ENCODE data around the gene FKBP6. TPM values are rescaled to one million over a fixed set of nuclear protein-coding genes. Genes with fewer than 3 reads are reported as not detected.
"Not testable (repeated sequence)": the region's sequence is repeated elsewhere in the genome, so short reads cannot be mapped to it uniquely, and the experiment has no call there.

The FKBP6 gene
- total RNA-seq (under 1 TPM in 1 of 2 donors, not detected in 1; 0.11 TPM), polyA plus RNA-seq (ENCODE audit: insufficient read length in 2 of 2) (under 1 TPM; 0.17 to 0.39 TPM)
- long read RNA-seq, donor 1, result 0 reads
- long read RNA-seq, donor 2, result 0 reads
- long read RNA-seq, donor 3, result 0 reads
- long read RNA-seq, donor 4, partial matches to known transcripts, result 9 of 9 reads
- long read RNA-seq, donor 4, other reads (novel, unspliced or antisense), result 0 of 9 reads

DNA sequence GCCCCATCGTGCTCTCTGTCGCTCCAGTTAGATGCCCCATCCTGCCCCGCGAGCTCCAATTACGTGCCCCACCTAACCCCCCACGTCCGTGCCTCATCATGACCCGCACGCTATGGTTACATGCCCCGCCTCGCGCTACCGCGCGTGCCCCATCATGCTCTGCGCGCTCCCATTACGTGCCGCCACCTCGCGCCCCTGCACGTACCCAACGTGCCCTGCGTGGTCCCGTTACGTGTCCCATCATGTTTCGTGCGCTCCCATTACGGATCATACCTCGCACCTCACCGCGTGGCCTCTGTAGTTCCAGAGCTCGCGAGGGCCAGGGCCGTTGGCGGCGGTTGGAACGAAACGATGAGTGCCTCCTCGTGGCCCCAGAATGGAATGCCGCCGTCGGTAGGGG is at the start of gene FKBP6, which contains the start of gene TRIM50:
FKBP6 (plus strand) TSS at position 240 of the 400 bp plus-strand sequence. CDS start 268 bp downstream, outside the sequence.
TRIM50 (minus strand) TSS at position 161 of the 400 bp plus-strand sequence. CDS start 3,295 bp downstream, outside the sequence.
- peaks cover 17% of the 10 kb centered on the region for H3K4me1 ChIP-seq (ENCODE audit: control insufficient read depth, insufficient read depth, low read length)
- H3K27me3 ChIP-seq (ENCODE audit: control insufficient read depth, insufficient read depth, low read length); H3K4me3 ChIP-seq (ENCODE audit: low read depth, low read length); H3K36me3 ChIP-seq (ENCODE audit: control insufficient read depth, insufficient read depth, low read length); DNase-seq (ENCODE audit: low read depth in 4 of 6, low spot score in 6 of 6); H3K9me3 ChIP-seq (ENCODE audit: control insufficient read depth, insufficient read depth, low read length); H3K27ac ChIP-seq (ENCODE audit: low read depth, low read length): not testable (repeated sequence)
- 90% methylated on average over 33 of the region's 43 CpGs for WGBS (ENCODE audit: insufficient coverage)

DNA sequence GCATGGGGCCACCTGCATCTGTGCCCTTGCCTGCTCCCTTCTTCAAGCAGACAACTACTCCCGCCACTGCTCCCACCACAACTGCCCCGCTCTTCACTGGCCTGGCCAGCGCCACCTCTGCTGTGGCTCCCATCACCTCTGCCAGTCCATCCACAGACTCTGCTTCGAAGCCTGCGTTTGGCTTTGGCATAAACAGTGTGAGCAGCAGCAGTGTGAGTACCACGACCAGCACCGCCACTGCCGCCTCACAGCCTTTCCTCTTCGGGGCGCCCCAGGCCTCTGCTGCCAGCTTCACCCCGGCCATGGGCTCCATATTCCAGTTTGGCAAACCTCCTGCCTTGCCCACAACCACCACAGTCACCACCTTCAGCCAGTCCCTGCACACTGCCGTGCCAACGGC is 30.7 kb upstream of the FKBP6 start:
- not testable (repeated sequence) for H3K4me3 ChIP-seq (ENCODE audit: low read depth, low read length); H3K27ac ChIP-seq (ENCODE audit: low read depth, low read length); DNase-seq (ENCODE audit: low read depth in 4 of 6, low spot score in 6 of 6); H3K9me3 ChIP-seq (ENCODE audit: control insufficient read depth, insufficient read depth, low read length); H3K27me3 ChIP-seq (ENCODE audit: control insufficient read depth, insufficient read depth, low read length); H3K36me3 ChIP-seq (ENCODE audit: control insufficient read depth, insufficient read depth, low read length); H3K4me1 ChIP-seq (ENCODE audit: control insufficient read depth, insufficient read depth, low read length)
- no CpG with 5 or more reads among the region's 13 CpGs for WGBS (ENCODE audit: insufficient coverage)

GRCh38 chr7:73297706-73298105 is 30.3 kb upstream of the FKBP6 start:
- DNase-seq (ENCODE audit: low read depth in 4 of 6, low spot score in 6 of 6); H3K36me3 ChIP-seq (ENCODE audit: control insufficient read depth, insufficient read depth, low read length); H3K27me3 ChIP-seq (ENCODE audit: control insufficient read depth, insufficient read depth, low read length); H3K4me1 ChIP-seq (ENCODE audit: control insufficient read depth, insufficient read depth, low read length); H3K9me3 ChIP-seq (ENCODE audit: control insufficient read depth, insufficient read depth, low read length); H3K4me3 ChIP-seq (ENCODE audit: low read depth, low read length); H3K27ac ChIP-seq (ENCODE audit: low read depth, low read length): not testable (repeated sequence)
- WGBS (ENCODE audit: insufficient coverage), result 93% methylated on average over 3 of the region's 27 CpGs

- not testable (repeated sequence) for H3K9me3 ChIP-seq (ENCODE audit: control insufficient read depth, insufficient read depth, low read length); H3K27me3 ChIP-seq (ENCODE audit: control insufficient read depth, insufficient read depth, low read length); H3K4me3 ChIP-seq (ENCODE audit: low read depth, low read length); H3K4me1 ChIP-seq (ENCODE audit: control insufficient read depth, insufficient read depth, low read length); DNase-seq (ENCODE audit: low read depth in 4 of 6, low spot score in 6 of 6); H3K27ac ChIP-seq (ENCODE audit: low read depth, low read length)
- peaks cover 18% of the 10 kb centered on the region for H3K36me3 ChIP-seq (ENCODE audit: control insufficient read depth, insufficient read depth, low read length)
- WGBS (ENCODE audit: insufficient coverage), result no CpG with 5 or more reads among the region's 12 CpGs
Observed at GRCh38 chr7:73299812-73300211, 28.1 kb upstream of the FKBP6 start.

GRCh38 chr7:73301108-73301507 is 26.9 kb upstream of the FKBP6 start:
- not testable (repeated sequence) for DNase-seq (ENCODE audit: low read depth in 4 of 6, low spot score in 6 of 6); H3K4me1 ChIP-seq (ENCODE audit: control insufficient read depth, insufficient read depth, low read length); H3K27ac ChIP-seq (ENCODE audit: low read depth, low read length); H3K27me3 ChIP-seq (ENCODE audit: control insufficient read depth, insufficient read depth, low read length); H3K4me3 ChIP-seq (ENCODE audit: low read depth, low read length); H3K9me3 ChIP-seq (ENCODE audit: control insufficient read depth, insufficient read depth, low read length)
- WGBS (ENCODE audit: insufficient coverage), result no CpG with 5 or more reads among the region's 14 CpGs
- peaks cover 28% of the 10 kb centered on the region for H3K36me3 ChIP-seq (ENCODE audit: control insufficient read depth, insufficient read depth, low read length)

- DNase-seq (ENCODE audit: low read depth in 4 of 6, low spot score in 6 of 6); H3K4me3 ChIP-seq (ENCODE audit: low read depth, low read length); H3K4me1 ChIP-seq (ENCODE audit: control insufficient read depth, insufficient read depth, low read length); H3K9me3 ChIP-seq (ENCODE audit: control insufficient read depth, insufficient read depth, low read length); H3K27me3 ChIP-seq (ENCODE audit: control insufficient read depth, insufficient read depth, low read length); H3K27ac ChIP-seq (ENCODE audit: low read depth, low read length): not testable (repeated sequence)
- peaks cover 37% of the 10 kb centered on the region for H3K36me3 ChIP-seq (ENCODE audit: control insufficient read depth, insufficient read depth, low read length)
- 100% methylated on average over 2 of the region's 10 CpGs for WGBS (ENCODE audit: insufficient coverage)
Observed at GRCh38 chr7:73302846-73303245, 25.1 kb upstream of the FKBP6 start.

DNA sequence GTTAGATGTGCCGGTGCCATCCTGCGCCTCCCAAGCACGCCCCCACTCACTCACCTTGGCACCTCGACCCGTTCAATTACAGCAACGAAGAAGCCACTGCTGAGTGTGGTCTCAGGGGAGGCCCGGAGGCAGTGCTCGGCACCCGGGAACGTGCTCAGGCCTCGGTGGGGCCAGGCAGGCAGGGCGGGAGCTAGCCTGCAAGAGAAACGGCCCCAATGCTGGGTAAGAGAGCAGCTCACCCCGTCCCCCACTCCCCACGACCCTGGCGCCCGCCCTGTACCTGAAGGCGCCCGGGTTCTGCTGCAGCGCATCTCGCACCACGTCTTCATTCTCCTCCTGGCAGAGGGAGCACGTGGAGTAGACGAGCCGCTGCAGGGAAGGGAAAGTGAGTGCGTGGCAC is 24.4 kb upstream of the FKBP6 start:
- 95% methylated on average over 24 of the region's 26 CpGs for WGBS (ENCODE audit: insufficient coverage)
- H3K4me1 ChIP-seq (ENCODE audit: control insufficient read depth, insufficient read depth, low read length), result peaks cover 7% of the 10 kb centered on the region

DNA sequence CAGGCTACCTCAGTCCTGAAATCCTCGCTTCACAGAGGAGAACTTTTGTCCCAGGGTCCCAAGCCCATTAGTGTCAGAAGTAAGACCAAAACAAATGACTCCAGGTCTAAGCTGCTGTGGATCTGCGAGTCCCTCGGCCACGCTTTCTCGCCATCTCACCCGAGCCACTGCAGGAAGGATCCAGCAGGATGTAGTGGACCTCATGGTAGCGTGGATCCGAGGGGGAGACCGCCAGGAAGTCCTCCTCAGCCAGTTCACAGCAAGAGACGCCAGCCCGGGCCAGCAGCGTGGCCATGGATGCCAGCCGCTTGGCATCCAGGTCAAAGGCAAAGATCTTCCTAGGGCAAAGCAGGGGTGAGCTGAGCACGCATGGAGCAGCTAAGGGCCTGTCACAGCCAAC is 23.9 kb upstream of the FKBP6 start:
- H3K27me3 ChIP-seq (ENCODE audit: control insufficient read depth, insufficient read depth, low read length), result no peaks in the 10 kb centered on the region
- H3K36me3 ChIP-seq (ENCODE audit: control insufficient read depth, insufficient read depth, low read length), result peaks cover 37% of the 10 kb centered on the region
- DNase-seq (ENCODE audit: low read depth in 4 of 6, low spot score in 6 of 6), result no peak
- WGBS (ENCODE audit: insufficient coverage), result 97% methylated on average over 14 of the region's 14 CpGs
- no peaks in the 10 kb centered on the region for H3K9me3 ChIP-seq (ENCODE audit: control insufficient read depth, insufficient read depth, low read length)
- peaks cover 11% of the 10 kb centered on the region for H3K4me1 ChIP-seq (ENCODE audit: control insufficient read depth, insufficient read depth, low read length)
- H3K4me3 ChIP-seq (ENCODE audit: low read depth, low read length), result no peak overlapping the region
- H3K27ac ChIP-seq (ENCODE audit: low read depth, low read length), result no peak overlapping the region

More for the DNA sequence above, 24.4 kb upstream of the FKBP6 start:
- DNase-seq (ENCODE audit: low read depth in 4 of 6, low spot score in 6 of 6), result no peak
- Histone ChIP-seq H3K27me3 (ENCODE audit: control insufficient read depth, insufficient read depth, low read length) (no peaks in the 10 kb centered on the region), H3K27ac (ENCODE audit: low read depth, low read length) (no peak overlapping the region), H3K9me3 (ENCODE audit: control insufficient read depth, insufficient read depth, low read length) (no peaks in the 10 kb centered on the region), H3K36me3 (ENCODE audit: control insufficient read depth, insufficient read depth, low read length) (peaks cover 37% of the 10 kb centered on the region), H3K4me3 (ENCODE audit: low read depth, low read length) (no peak overlapping the region)

DNA sequence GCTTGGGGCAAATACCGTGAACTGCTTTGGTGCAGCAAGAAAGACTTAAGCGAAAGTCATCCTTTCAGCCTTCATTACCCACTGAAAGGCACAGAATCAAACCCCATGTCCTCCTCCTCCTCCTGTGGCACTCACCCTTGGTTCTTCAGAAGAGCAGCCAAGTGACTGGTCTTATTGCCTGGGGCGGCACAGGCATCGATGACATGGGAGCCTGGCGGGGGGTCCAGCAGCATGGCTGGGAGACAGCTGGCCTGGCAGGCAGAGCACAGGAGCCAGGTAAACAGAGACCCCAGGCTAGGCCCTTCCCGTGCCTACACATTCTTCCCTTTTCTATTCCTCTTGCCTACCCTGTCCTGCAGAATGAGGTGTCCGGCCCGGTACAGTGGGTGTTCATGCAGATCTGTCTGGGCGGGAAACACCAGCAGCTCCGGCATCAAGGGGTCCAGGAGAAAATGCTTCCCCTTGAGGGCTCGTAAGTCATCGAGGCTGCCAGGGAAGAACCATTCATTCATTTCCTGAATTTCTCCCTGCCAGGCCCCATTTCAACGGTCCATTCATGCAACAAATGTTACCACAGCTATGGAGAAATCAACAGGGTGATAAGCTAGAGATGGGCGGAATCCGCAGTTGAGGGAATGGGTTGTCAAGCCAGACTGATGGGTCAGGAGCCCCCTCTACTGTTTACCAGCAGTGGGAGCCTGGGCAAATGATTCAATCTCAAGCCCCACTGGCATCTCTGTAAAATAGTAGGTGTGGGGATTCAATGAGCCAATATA is 23.2 kb upstream of the FKBP6 start:
- not testable (repeated sequence) for DNase-seq (ENCODE audit: low read depth in 4 of 6, low spot score in 6 of 6); H3K9me3 ChIP-seq (ENCODE audit: control insufficient read depth, insufficient read depth, low read length); H3K27ac ChIP-seq (ENCODE audit: low read depth, low read length); H3K4me3 ChIP-seq (ENCODE audit: low read depth, low read length); H3K27me3 ChIP-seq (ENCODE audit: control insufficient read depth, insufficient read depth, low read length)
- Histone ChIP-seq H3K36me3 (ENCODE audit: control insufficient read depth, insufficient read depth, low read length) (peaks cover 37% of the 10 kb centered on the region), H3K4me1 (ENCODE audit: control insufficient read depth, insufficient read depth, low read length) (peaks cover 15% of the 10 kb centered on the region)
- WGBS (ENCODE audit: insufficient coverage), result 90% methylated on average over 5 of the region's 15 CpGs

DNA sequence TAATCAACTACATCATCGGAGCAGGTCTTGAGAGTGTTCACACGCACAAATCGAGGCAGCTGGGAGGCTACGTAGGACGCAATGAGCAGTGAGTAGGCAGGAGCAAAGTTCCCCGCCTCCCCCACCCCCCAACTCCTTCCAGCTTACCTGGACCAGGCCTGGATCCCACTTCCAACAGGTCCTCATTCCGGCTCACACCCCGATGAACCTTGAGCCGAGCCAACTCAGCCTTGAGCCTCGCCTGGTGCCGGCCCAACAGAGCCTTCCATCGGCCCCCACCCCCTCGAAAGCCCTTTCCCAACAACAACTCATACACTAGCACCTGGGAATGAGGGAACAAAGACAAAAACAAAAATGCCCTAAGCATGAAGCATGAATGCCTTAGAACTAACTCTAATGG is 20.5 kb upstream of the FKBP6 start:
- H3K4me1 ChIP-seq (ENCODE audit: control insufficient read depth, insufficient read depth, low read length), result peaks cover 15% of the 10 kb centered on the region
- H3K9me3 ChIP-seq (ENCODE audit: control insufficient read depth, insufficient read depth, low read length), result no peaks in the 10 kb centered on the region
- 93% methylated on average over 10 of the region's 13 CpGs for WGBS (ENCODE audit: insufficient coverage)
- no peak overlapping the region for H3K27ac ChIP-seq (ENCODE audit: low read depth, low read length)
- H3K27me3 ChIP-seq (ENCODE audit: control insufficient read depth, insufficient read depth, low read length), result no peaks in the 10 kb centered on the region
- H3K36me3 ChIP-seq (ENCODE audit: control insufficient read depth, insufficient read depth, low read length), result peaks cover 35% of the 10 kb centered on the region
- DNase-seq (ENCODE audit: low read depth in 4 of 6, low spot score in 6 of 6), result no peak
- H3K4me3 ChIP-seq (ENCODE audit: low read depth, low read length), result no peak overlapping the region
